NCI-H2029 (cell line): Measurements from ENCODE around the gene DPCD.
"Not testable (repeated sequence)": the region's sequence is repeated elsewhere in the genome, so short reads cannot be mapped to it uniquely, and the experiment has no call there.

Experiments
- DNase-seq: peaks from one replicate; lab custom pipeline; 2025; lab: John Stamatoyannopoulos, UW

The DPCD gene

DNA sequence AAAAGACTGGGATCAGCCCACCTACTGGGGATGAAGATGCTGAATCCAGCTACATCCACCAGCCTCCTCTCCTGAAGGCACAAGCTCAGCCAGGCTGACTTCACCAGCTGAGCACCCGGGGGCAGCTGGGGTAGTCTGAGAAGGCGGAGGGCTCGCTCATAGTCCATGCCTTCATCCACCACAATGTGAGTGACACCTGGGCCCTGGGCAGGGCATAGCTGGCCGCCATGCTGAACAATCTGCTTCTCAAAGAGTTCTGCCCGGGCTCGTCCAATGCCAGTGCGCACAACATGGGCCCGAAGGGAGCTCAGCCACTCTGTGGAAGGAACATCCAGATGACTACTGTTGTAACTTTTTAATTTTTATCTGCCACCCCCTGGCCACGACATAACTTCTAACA lies 2.3 kb upstream of the DPCD start:
- DNase-seq = no peak

DNA sequence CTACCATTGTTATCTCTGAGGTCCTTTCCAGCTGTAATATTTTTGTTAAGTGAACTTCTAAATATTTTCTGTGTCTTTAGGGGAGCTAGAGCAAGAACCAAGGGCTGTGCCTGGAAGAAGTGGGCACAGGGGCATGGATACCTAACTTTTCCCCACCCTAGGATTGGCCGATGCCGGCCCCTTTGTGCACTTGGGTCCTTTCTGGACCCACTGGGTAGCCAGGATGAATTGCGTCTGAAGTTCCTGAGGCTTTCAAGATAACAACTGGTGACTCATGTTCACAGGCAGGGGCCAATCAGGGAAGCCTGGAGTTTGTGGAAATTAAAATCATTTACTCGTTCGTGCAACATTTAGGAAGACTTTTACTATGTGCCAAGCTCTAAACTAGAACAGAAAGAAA lies 758 bp downstream of the DPCD start:
- no peak for DNase-seq

DNA sequence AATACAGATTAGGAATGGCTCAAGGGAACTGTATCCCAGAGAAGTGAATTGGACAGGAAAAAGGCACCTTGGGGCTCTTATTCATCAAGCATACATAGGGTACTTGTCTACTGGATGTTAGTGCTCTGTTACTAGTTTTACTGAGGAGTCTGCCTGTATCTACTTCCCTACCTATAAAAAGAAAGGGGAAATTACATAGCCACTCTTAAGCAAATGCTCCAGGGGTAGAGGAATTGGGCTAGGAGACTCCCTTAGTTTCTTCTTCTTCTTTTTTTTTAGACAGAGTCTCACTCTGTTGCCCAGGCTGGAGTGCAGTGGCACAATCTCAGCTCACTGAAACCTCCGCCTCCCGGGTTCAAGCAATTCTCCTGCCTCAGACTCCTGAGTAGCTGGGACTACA lies 5.2 kb downstream of the DPCD start:
- not testable (repeated sequence) for DNase-seq

DNA sequence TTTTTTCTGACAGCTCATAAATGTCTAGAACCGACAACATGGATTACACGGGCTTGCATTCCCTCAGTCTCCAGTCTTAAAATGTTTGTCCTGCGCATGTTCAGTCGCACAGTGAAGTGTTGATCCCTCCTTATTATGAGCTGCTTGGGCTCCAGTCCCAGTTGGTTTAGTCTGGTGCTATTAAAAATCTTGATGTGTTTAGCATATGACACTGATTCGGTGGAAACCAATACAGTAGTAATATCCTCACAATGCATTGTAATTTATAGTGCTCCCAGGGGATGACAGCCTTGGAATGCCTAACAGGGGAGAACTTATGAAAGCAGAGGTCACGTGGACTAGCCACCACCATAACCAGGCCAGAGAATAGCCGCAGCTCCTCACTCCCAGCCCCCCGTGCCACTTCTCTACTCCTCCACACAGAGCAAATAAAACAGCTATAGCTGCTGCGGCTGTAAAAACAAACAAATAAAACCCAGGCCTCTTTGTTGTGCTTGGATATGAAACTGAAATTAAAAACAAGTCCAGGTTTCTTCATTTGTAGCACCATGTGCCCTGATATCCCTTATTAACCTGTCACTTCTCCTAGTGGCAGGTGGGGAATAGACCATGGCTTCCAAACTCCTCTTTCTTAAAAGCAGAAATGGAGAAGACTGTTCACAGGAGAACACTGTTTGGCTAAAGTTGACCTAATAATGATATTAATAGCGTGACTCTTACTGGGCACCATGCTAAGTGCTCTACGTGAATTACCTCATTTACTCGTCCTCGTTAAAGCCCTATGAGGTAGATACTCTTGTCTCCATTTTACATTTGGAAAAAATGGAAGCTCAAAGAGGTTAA lies 7.7 kb downstream of the DPCD start:
- peak; percentile 31 for DNase-seq

DNA sequence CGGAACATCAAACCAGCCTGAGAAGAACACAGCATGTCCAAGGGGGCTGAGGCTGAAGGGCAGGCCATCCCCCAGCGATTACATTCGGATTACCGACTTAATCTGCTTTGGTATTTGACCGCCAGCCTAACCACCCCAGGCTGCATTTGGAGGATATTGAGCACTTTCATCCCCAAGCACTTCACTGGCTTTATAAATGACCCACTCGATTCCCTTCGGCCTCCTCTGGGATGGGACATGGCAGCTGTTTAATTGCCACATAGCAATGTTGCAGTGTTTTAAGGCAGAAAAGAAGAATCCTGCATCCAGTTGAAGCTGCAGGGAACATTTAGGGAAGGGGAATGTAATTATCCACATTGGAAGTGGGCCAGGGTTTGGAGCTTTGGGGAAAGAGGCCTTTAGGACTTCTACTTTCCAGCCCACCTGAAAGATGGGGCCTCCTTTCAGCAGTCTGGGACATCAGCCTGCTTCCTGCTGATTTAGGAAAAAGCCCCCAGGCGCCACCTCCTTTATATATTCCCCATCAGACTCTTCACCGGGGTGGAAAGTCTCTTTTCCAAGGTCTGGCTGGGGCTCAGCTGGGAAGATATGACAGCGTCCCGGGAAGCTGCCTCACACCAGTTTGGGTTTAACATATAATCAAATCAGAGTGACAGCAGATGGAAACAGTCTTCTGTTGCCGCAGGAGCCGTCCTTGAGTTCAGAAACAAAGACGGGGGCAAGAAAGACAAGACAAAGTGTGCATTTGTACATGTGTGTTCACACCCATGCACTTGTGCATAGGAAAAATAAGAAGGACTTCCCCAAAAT lies 9.2 kb downstream of the DPCD start:
- no peak for DNase-seq

DNA sequence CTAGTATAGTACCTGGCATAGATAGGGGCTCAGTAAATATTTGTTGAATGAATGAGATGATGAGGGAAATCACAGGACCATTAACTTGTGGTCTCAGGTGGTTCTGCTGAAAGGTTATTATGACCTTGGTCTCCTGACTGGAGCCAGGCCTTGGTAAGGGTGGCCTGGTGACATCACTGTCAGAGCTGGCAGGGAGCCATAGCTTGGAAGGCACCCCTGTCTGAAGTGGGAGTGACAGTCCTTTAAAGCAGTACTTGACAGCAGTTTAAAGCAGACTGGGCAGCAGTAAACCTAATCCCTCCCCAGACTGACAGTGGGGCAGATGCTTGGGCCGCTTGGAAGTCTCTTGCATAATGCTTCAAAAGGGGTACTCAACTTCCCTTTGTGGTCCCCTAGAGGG lies 13.4 kb downstream of the DPCD start:
- peak; percentile 81 for DNase-seq

DNA sequence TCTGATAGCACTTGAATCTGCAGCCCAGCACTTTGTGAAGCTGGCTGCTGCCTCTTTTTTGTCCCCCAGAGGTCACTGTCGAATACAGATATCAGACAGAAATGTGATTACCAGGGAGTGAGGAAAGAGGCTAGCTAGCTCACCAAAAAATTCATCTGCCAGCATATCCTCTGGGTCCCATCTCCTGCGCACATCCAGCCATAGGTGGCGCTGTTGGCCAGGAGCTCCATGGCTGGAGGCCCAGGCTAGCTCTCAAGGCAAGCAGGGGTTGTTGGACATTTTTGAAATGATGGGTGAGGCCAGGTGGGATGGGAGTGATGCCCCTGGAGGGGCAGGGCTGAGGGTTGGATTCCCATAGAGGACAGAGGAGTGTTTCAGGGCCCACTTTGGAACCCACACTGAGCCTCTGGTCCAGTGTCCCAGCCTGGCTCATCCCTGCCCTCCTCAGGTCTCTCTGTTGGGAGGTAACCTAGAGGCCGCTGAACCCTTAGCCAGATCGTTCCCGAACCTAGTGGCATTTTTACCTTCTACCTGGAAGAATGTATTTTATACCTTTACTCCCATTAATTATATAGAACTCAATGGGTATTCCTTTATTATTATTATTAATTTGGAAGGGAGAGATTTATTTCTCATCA lies 14.8 kb downstream of the DPCD start:
- peak; percentile 11 for DNase-seq

DNA sequence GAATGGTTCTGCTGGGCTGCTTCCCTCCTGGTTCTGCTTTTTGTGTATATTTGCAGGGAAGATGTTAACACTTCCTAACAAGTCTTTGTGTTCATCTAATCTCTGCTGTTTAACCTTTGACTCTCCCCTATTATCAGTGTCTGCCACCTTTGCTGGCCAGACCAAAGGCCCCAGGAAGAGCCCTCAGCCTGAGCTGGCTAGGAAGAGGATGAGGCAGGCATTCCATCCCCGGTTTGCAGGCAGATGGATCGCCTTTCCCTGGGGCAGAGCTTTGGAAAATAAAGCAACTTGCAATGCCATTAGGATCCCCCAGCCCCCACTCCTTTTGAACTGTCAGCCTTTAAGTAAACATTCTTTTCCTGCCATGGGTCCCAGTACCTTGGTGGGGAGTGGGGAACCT lies 19.0 kb downstream of the DPCD start:
- no peak for DNase-seq

DNA sequence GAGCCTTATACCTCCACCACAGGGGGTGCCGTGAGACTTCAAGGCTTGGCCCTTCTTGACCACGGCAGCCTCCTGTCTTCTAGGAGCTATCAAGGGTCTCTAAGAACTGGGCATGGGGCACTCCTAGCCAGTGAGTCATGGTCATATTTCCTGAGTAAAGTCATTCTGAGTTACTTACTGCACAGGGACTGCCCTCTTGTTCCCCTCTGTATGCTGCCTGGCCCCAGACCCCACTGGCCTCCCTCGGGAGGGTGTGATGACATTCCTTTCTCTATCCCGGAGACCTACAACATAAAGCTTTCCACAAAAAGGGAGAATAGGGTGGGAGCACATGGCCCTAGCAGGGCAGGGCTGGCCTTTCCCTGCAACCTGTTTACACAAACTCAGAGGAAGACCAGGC lies 21.4 kb downstream of the DPCD start:
- DNase-seq = no peak

DNA sequence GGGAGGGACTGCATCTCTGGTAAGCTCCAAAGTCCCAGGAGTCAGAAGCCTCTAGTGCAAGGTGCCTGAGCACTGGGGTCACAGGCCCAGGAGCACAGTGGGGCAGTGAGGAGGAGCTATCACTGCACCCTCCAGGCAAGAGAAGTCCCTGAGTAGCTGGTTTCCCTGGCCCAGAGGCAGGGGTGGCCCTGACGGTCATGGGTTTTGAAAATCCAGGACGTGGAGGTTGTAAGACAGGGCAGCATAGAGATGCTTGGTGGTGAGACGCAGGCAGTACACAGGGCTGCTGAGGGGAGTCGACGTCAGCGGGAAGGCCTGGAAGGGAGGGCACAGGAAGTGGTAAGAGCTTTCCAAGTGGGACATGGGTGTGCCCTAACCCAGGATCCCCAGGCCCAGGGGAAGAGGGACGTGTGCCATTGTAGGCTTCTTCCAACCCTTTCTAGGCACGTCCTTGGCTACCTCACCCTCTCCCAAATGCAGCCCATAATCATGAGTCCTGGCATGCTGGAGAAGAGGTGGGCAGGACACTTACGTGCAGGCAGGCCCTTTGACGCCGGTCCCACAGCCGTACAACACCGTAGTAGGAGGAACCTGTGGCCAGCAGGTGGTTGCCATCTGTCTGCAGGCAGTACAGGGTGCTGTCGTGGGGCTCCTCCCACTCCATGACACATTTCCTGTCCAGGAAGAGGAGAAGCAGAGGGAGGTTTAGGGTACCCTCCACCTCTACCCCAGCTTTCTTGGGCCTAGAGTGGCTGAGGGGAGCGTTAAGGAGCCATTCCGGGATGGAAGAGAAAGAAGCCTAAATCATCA lies 23.2 kb downstream of the DPCD start:
- DNase-seq = no peak

DNA sequence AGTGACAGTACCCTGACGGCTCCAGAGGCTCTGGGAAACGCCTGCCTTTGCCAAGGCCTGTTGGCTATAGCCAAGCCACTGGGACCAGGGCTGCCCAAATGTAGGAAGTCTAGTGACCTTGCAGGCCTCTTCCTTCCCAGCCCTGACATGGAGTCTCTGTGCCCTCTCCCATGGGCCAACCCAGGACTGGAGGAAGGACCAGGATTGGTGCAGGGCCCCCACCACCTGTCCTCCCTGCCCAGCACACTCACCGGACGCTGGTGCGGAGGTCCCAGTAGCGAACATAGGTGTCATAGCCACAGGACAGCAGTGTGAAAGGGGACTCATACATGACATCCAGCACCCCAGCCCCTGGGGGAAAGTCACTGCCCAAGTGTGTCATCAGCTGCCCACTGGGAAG lies 24.0 kb downstream of the DPCD start:
- DNase-seq = no peak

DNA sequence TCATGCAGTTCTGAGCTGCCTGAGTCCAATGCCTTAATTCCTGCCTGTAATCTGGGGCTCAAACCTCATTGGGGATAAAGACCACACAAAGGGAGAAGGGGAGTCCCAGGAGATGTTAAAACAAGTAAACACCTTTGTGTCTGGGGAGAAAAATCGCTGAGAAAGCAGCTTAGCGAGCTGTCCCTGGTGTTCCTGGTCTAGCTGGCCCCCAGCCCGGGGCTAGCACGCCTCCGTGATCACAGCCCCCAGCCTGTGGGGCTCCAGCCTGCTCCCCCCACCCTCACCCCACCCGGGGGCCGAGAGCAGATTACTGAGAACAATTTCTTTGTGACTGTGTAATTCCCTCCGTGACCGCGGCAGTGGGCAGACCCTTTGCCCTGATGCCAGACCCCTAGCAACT lies 24.8 kb downstream of the DPCD start:
- no peak for DNase-seq

DNA sequence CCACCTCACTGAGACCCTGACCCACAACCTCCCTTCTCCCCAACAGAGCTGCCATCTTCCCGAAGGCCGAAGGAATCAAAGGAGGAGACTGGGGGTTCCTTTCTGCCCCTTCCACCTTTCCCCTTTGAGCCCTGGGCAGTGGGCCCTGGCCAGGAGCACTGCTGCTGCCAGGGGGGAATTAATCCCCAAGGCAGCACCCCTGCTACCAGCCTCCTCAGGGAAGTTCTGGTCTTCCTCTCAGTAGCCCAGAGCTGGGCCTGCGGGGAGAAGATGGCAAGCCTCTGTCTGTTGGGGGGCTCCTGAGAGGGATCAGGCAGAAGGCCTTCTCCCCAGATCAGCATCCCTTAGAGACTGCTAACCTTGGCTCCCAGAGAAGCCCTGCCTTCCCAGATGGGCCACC lies 25.5 kb downstream of the DPCD start:
- no peak for DNase-seq

DNA sequence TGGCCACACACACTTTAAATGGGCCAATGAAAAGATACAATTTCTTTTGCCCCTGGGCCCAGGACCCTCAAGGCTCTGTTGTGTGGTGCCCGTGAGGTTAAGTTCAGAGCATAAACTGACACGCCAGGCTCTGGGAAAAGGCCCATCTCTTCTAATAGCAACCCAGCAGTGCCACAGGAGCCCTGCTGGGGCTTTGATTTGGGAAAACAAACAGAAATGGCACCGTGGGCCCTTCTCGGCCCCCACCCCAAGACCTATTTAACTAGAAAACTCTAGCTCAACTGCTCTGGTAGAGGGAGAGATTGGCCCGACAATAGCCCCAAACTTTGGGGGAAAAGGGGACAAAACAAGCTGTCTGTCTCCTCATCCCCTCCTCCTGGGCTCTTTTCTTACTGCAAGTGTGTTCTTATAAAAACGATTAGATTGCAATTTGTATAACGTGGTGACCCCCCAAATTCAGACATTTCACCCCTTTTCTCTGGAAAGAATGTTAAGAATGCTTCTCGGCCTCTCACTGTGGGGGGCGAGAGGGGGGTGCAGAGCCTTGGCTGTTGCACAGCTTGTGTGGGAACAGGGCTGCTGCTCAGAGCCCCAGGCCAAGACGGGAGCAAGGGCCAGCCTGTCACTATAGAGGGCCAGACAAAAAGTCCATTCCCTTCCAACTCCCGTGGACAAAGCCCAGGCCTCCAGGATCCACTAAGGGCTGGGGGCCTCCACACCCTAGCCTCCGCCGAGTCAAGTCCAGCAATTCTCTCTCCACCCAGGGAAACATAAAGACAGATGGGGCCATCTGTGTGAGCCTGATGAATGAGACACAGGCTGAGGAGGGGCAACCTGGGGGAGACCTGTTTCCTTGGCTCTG lies 26.8 kb downstream of the DPCD start:
- no peak for DNase-seq

DNA sequence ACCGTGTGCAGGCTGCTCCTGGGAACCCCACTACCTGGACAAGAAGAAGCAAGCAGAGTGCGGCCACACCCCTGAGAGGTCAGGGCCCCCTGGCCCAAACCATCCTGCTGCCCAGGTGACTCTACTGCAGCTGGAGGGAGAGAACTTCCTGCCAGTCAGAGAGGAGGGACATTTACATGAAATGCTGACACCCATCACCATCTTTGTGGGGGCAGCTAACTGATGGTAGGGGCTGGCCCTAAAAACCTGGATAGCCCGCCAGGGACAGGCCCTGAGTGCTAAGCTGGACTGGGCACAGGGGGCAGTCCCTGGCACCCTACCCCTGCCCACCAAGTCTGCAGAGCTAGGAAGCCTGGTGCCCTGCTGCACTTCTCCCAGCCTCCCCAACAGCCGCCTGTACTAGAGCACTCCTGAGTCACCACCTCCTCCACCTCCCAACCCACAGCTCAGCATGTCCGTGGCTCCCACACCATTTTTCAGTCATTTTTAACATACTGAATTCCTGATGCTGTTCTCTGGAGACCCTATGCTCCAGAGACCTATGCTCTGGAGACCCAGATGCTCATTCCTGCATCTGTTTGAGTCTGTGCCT lies 27.5 kb downstream of the DPCD start:
- DNase-seq = no peak

DNA sequence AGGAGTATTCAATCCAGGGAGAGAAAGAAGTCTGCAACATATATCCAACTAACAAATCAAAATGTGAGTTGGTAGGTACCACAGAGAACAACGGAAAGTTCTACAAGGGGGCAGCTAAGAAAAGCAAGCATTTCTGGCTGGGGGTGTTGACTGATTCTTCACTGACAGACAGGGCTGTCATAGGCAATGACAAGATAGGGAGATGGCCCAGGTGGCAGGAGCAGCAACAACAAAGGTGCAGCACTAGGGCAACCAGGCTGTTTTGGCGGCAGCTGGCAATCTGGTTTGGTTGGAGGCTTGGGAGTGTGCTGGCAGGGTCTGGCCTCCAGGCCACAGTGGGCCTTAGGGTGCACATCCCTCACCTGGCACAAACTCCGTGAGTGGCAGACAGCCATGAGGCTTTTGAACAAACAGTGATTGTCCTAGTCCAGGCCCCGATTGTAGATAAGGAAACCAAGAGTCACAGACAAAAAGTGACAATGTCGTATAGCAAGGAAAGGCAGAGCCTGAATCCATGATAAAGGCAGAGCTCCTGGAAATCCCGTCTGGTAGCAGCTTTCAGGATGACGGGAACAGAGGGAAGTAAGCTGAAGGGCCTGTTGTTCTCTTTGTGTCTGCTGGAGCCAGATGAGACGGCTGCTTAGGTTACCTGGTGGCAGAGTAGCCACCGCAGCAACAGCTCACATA lies 28.4 kb downstream of the DPCD start:
- DNase-seq = no peak

DNA sequence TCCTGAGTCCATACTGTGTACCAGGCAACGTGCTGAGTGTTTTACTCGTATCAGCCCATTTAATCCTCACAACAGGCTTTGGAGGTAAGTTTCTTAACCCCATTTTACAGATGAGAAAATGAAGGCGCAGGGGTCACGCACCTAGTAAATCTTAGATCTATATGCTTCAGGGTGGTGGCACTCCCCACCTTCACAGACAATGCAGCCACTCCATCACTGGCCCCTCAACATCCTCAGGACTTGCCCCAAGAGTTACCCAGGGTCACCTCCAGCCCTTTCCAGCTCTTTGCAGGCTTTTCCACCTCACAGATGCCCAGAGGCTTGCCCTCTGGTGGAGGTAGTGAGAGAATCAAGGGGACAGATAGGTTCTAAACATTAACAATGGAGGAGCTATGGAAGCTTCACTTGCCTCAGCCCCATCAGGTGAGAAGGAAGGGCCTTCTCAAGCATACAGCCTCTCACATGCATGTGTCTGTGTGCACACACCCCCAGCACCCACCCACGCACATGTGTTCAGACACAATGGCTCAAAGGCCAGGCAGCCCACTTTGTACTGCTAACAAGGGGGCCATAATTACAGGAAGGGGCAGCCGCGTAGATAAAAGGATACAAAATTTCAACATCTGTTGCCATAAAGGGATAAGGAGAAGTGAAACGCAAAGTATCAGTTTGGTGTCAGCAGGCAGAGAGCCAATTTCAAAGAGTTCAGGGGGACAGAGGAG lies 29.1 kb downstream of the DPCD start:
- DNase-seq = no peak

DNA sequence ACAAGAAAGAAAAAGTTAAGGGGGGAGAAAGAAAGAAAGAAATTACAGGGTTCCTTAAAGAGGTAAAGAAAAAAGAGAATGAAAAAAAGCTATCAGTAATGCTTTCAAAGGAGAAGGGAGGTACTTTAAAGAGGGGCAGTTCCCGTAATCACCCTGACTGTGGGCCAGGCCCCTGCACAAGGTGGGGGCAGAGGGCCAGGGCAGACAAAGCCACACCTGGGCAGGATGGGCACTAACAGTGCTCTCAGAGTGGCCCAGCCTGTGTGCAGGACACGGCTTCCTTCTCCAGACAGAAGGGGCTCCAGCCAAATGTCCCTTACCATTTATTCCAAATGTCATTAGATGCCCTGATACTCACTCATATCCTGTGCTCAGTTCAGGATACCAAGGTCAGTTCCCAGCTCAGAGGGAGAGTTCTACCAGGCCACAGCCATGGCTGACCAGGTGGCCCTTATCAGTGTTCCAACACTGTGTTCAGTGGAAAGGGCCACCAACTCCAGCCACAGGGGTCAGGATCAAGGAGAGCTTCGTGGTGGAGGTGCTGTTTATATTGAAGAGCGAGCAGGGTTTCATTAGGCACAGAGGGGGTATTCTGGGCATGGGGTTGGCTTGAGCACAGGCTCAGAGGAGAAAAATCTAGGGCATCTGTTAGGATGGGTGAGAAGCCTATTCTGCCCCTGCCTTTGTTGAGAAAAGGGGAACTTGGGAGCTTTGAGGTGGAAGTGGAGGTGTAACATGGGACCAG lies 29.9 kb downstream of the DPCD start:
- no peak for DNase-seq

DNA sequence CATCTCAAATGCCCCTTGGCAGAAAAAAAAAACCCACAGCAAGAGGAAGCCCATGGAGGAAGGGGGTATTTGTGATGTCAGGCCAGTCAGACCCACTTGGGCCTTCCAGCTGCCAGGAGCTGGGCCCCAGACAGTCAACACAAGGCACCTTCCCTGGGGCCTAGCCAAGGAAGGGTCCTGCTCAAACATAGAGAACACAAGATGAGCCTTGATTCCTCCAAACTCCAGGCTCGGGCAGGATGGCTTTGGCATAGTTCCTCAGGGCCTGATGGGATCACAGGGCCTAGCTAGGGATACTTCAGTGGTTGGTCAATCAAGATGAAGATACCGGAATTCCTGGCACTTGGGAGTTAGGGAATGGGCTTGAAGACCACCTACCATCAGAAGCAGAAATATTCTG lies 30.8 kb downstream of the DPCD start:
- DNase-seq = no peak
